ENCODE measurements around the gene TM9SF3. TPM values are rescaled to one million over a fixed set of nuclear protein-coding genes. Genes with fewer than 3 reads are reported as not detected.

The TM9SF3 gene
- total RNA-seq, 1 experiment from 2014 or later, result 75.2 TPM

DNA sequence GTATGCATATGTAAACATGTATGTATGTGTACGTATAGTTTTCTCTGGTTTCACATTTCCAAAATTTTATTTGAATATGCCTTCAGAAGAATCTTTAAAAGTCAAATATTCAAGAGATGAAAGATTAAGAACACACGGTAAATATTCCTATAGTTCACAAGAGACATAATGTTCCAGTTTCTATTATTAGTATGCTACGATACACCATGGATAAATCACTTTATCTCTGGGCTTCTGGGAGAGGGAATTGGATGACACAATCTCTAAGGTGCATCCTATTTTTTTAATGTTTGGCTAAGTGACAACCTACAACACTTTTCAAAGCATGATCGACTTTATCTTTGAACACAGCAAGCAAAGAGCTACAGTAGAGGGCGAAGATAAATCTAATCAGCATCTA lies 13.8 kb downstream of the TM9SF3 start:
- intact Hi-C loops (cut with micrococcal nuclease; ENCODE audit: unreplicated experiment), result loop anchor here (10.0 kb wide), 1 partner anchor 48 kb away; no protein-coding TSS in a partner anchor
- BruUV-seq (replicated peaks), result no TSS peak
- TF ChIP-seq EZH2 (IDR thresholded peaks at IDR 0.05; ENCODE audit: low read depth), result no peak
- TF ChIP-seq, protein P1, sequence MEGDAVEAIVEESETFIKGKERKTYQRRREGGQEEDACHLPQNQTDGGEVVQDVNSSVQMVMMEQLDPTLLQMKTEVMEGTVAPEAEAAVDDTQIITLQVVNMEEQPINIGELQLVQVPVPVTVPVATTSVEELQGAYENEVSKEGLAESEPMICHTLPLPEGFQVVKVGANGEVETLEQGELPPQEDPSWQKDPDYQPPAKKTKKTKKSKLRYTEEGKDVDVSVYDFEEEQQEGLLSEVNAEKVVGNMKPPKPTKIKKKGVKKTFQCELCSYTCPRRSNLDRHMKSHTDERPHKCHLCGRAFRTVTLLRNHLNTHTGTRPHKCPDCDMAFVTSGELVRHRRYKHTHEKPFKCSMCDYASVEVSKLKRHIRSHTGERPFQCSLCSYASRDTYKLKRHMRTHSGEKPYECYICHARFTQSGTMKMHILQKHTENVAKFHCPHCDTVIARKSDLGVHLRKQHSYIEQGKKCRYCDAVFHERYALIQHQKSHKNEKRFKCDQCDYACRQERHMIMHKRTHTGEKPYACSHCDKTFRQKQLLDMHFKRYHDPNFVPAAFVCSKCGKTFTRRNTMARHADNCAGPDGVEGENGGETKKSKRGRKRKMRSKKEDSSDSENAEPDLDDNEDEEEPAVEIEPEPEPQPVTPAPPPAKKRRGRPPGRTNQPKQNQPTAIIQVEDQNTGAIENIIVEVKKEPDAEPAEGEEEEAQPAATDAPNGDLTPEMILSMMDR (conservative IDR thresholded peaks at IDR 0.05), result no peak
- Histone ChIP-seq H3K36me3 (ENCODE audit: low read depth) (no peaks in the 10 kb centered on the region), H3K27ac (no peak overlapping the region), H3K79me2 (ENCODE audit: low read depth) (peaks cover 88% of the 10 kb centered on the region), H3K9me3 (ENCODE audit: insufficient read depth, low read depth) (no peaks in the 10 kb centered on the region), H3K4me3 (no peak overlapping the region), H3F3A (ENCODE audit: insufficient read depth, low read depth) (no peaks in the 10 kb centered on the region), H3K4me1 (replicated peaks; ENCODE audit: insufficient read depth) (peaks cover 11% of the 10 kb centered on the region; the same call in 1 of the 2 replicates), H3K4me2 (no peak overlapping the region), H3K9me2 (ENCODE audit: insufficient read depth) (no peaks in the 10 kb centered on the region), H4K20me1 (ENCODE audit: insufficient read depth) (peaks cover 61% of the 10 kb centered on the region), H3K27me3 (ENCODE audit: insufficient read depth, low read depth) (no peaks in the 10 kb centered on the region), H2AFZ (no peak overlapping the region)
- ChIA-PET CTCF (no interaction called here), POLR2A (ENCODE audit: unreplicated experiment) (no interaction called here)
- DNase-seq, result no peak

DNA sequence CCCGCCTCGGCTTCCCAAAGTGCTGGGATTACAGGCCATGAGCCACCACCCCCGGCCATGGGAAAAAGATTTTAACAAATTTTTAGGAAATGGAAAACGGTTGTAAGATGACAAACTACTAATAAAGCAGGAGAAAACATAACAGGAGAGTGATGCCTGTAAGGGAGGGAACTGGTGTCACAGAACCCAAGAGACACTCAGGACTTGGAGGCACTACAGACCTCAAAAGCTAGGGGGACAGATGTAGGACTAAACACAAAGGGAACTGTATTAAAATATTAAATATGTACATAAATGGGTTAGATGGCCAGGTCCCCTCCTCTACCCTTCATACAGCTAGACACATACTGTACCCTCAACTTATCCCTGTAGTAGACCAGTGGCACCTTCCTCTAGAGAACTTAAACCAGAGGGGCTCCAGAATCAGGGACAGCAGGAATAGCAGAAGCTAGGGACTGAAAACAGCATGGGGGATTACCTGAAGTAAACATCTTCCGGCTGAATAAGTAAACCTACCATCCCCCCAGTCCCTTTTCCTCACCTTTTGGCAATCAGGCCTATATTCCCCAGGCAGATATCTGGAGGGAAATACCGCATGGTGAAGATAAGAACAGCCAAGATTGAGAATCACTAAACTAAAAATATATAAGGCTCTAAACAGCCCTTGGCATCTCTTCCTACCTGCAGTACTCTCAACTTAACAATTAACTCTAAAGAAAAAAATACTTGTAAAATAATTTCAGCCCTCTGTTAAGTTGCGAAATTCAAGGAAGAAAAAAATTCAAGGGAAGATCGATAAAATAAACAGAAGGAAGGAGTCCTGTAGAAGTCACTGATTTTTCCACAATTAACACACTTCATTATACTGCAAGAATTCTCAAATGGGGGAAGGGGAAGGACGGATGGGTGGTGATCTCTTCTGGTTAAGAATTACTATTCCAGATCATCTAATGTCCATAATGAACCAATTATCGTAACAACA lies 15.5 kb downstream of the TM9SF3 start:
- POLR2A ChIA-PET (ENCODE audit: unreplicated experiment), result no interaction called here
- Histone ChIP-seq H2AFZ (no peak overlapping the region), H3K36me3 (ENCODE audit: low read depth) (no peaks in the 10 kb centered on the region), H3K4me2 (no peak overlapping the region), H3K79me2 (ENCODE audit: low read depth) (peaks cover 77% of the 10 kb centered on the region), H4K20me1 (ENCODE audit: insufficient read depth) (peaks cover 56% of the 10 kb centered on the region), H3K9me3 (ENCODE audit: insufficient read depth, low read depth) (no peaks in the 10 kb centered on the region), H3K4me1 (replicated peaks; ENCODE audit: insufficient read depth) (no peaks in the 10 kb centered on the region), H3K27me3 (ENCODE audit: insufficient read depth, low read depth) (no peaks in the 10 kb centered on the region), H3K9me2 (ENCODE audit: insufficient read depth) (no peaks in the 10 kb centered on the region), H3K27ac (no peak overlapping the region), H3F3A (ENCODE audit: insufficient read depth, low read depth) (no peaks in the 10 kb centered on the region), H3K4me3 (no peak overlapping the region)
- no peak for TF ChIP-seq EZH2 (IDR thresholded peaks at IDR 0.05; ENCODE audit: low read depth)
- TF ChIP-seq, protein P1 (conservative IDR thresholded peaks at IDR 0.05), result no peak
- DNase-seq, result no peak
- no TSS peak for BruUV-seq (replicated peaks)
- intact Hi-C loops (cut with micrococcal nuclease; ENCODE audit: unreplicated experiment), result loop anchor here (10.0 kb wide), 1 partner anchor 46 kb away; no protein-coding TSS in a partner anchor
- CTCF ChIA-PET, result no interaction called here

DNA sequence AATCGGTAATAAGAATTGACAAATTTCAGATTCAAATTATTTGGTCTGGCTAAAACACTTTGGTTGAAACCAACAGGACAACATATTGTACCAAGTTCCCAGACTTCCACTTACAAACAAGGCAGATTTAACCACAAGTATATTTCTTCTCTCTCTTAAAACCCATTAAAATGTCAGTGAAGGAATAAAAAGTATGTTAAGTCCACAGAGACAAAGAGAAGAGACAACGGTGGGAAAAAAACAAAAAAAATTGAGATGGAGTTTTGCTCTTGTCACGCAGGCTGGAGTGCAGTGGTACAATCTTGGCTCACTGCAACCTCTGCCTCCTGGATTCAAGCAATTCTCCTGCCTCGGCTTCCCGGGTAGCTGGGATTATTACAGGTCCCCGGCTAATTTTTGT lies 16.3 kb downstream of the TM9SF3 start:
- CTCF ChIA-PET, result no interaction called here
- intact Hi-C loops (cut with micrococcal nuclease; ENCODE audit: unreplicated experiment), result loop anchor here (10.0 kb wide), 1 partner anchor 46 kb away; no protein-coding TSS in a partner anchor

More for the DNA sequence above, 16.3 kb downstream of the TM9SF3 start:
- Histone ChIP-seq H3K79me2 (ENCODE audit: low read depth) (peaks cover 70% of the 10 kb centered on the region), H3K9me2 (ENCODE audit: insufficient read depth) (no peaks in the 10 kb centered on the region), H3K4me1 (replicated peaks; ENCODE audit: insufficient read depth) (no peaks in the 10 kb centered on the region), H4K20me1 (ENCODE audit: insufficient read depth) (peaks cover 58% of the 10 kb centered on the region), H3K4me2 (no peak overlapping the region), H3K27ac (no peak overlapping the region), H3K4me3 (no peak overlapping the region), H3K27me3 (ENCODE audit: insufficient read depth, low read depth) (no peaks in the 10 kb centered on the region), H3K36me3 (ENCODE audit: low read depth) (no peaks in the 10 kb centered on the region), H3F3A (ENCODE audit: insufficient read depth, low read depth) (no peaks in the 10 kb centered on the region), H3K9me3 (ENCODE audit: insufficient read depth, low read depth) (no peaks in the 10 kb centered on the region), H2AFZ (no peak overlapping the region)
- BruUV-seq (replicated peaks), result no TSS peak
- DNase-seq, result no peak
- TF ChIP-seq, protein P1 (conservative IDR thresholded peaks at IDR 0.05), result no peak
- no peak for TF ChIP-seq EZH2 (IDR thresholded peaks at IDR 0.05; ENCODE audit: low read depth)
- POLR2A ChIA-PET (ENCODE audit: unreplicated experiment), result no interaction called here
